Neural progenitor cell (in vitro differentiated cells): ENCODE measurements around the gene PRIM2. TPM values are rescaled to one million over a fixed set of nuclear protein-coding genes. Genes with fewer than 3 reads are reported as not detected.

Source experiments
- DNase-seq: peaks from one replicate; pipeline ENCODE4 v3.0.0-alpha.2; 2016; ENCODE audit warnings: low spot score
- H2AFZ ChIP-seq: fragments of 200-600 bp; sonication (generic); replicated peaks from 2 replicates; pipeline ENCODE4 v1.6.1; 2016; ENCODE audit warnings: antibody characterized with exemption
- H3F3A ChIP-seq: fragments of 200-600 bp; sonication (generic); 2 replicates; pipeline ENCODE4 v1.6.1; 2016; ENCODE audit warnings: antibody characterized with exemption, low read depth
- H3K27ac ChIP-seq: fragments of 200-600 bp; sonication (generic); 2 replicates; pipeline ENCODE4 v1.5.1; 2016; ENCODE audit warnings: mild to moderate bottlenecking
- H3K27me3 ChIP-seq: fragments of 200-600 bp; sonication (generic); 2 replicates; pipeline ENCODE4 v1.6.1; 2016; ENCODE audit warnings: mild to moderate bottlenecking, moderate library complexity
- H3K36me3 ChIP-seq: fragments of 200-600 bp; sonication (generic); 2 replicates; pipeline ENCODE4 v1.5.1; 2016
- H3K4me1 ChIP-seq: fragments of 200-600 bp; sonication (generic); 2 replicates; pipeline ENCODE4 v1.6.1; 2016; ENCODE audit warnings: mixed run types
- H3K4me2 ChIP-seq: fragments of 200-600 bp; sonication (generic); 2 replicates; pipeline ENCODE4 v1.6.1; 2016
- H3K4me3 ChIP-seq: fragments of 200-600 bp; sonication (generic); 2 replicates; pipeline ENCODE4 v1.5.1; 2016
- H3K79me2 ChIP-seq: fragments of 200-600 bp; sonication (generic); 2 replicates; pipeline ENCODE4 v1.6.1; 2016; ENCODE audit warnings: low read depth
- H3K9ac ChIP-seq: fragments of 200-600 bp; sonication (generic); 2 replicates; pipeline ENCODE4 v1.6.1; 2016
- H3K9me3 ChIP-seq: fragments of 200-600 bp; sonication (generic); 2 replicates; pipeline ENCODE4 v1.5.1; 2016; ENCODE audit warnings: low read depth
- H4K20me1 ChIP-seq: fragments of 200-600 bp; sonication (generic); 2 replicates; pipeline ENCODE4 v1.6.1; 2016; ENCODE audit warnings: low read depth
- H3K27ac Mint-ChIP-seq: 3 replicates; pipeline ENCODE4 v1.8.0; 2021; ENCODE audit warnings: mixed read lengths
- H3K27me3 Mint-ChIP-seq: 2 replicates; pipeline ENCODE4 v1.8.0; 2022; ENCODE audit warnings: low read depth, mild to moderate bottlenecking, inconsistent platforms, moderate library complexity, mixed read lengths; ENCODE audit not compliant: insufficient read depth
- H3K36me3 Mint-ChIP-seq: 3 replicates; pipeline ENCODE4 v1.8.0; 2021; ENCODE audit warnings: mixed read lengths
- H3K4me1 Mint-ChIP-seq: 3 replicates; pipeline ENCODE4 v1.8.0; 2021; ENCODE audit warnings: mixed read lengths
- H3K4me3 Mint-ChIP-seq: 3 replicates; pipeline ENCODE4 v1.8.0; 2021; ENCODE audit warnings: mild to moderate bottlenecking, moderate library complexity, mixed read lengths
- H3K9me3 Mint-ChIP-seq: 3 replicates; pipeline ENCODE4 v1.8.0; 2020; ENCODE audit warnings: mixed read lengths
- CTCF ChIP-seq: fragments of 200-600 bp; sonication (generic); IDR thresholded peaks from 2 replicates; pipeline ENCODE4 v1.5.1; 2017; ENCODE audit warnings: antibody characterized with exemption, mild to moderate bottlenecking
- EZH2 ChIP-seq: fragments of 200-600 bp; sonication (generic); IDR thresholded peaks from 2 replicates; pipeline ENCODE4 v1.6.1; 2017; ENCODE audit warnings: antibody characterized with exemption, mild to moderate bottlenecking, moderate library complexity
- EZH2phosphoT487 ChIP-seq: fragments of 200-600 bp; sonication (generic); IDR thresholded peaks from 2 replicates; pipeline ENCODE4 v1.6.1; 2017; ENCODE audit warnings: antibody characterized with exemption
- total RNA-seq: library from RNA; depleted of rRNA; stranded (reverse); fragments of >200 nt; gene quantifications from 2 replicates; pipeline ENCODE4 v1.2.3, GENCODE V29; 2015; ENCODE audit warnings: low replicate concordance

The PRIM2 gene
- total RNA-seq, 1 donor from 2014 or later: 81.0 TPM

- H2AFZ ChIP-seq: peak overlapping the region; percentile 97
- no peak overlapping the region for H3K27ac ChIP-seq
- DNase-seq: peak; percentile 92
Observed at GRCh38 chr6:57316581-57317059, 810 bp upstream of the PRIM2 start.

DNA sequence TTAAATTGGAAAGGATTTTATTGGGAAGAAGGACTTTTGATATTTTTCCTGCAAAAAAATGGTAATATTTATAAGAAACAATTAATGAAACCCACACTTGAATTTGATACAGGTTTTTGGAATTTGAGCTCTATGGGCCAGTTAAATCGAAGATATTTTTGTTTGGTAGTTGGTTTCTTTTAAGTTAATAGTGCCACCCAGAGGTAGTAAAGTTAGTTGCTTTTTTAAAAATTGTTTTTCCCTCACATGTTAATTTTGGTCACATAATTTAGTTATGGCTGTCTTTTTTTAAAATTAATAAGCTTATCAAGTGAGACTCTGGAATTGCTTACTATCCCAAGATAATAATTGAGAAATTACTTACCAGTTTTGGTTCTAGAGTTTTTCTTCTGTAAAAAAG lies 7.1 kb downstream of the PRIM2 start:
- no peak overlapping the region for H3K4me3 ChIP-seq
- no peak overlapping the region for H2AFZ ChIP-seq
- Mint-ChIP-seq H3K9me3 (peaks cover 22% of the 10 kb centered on the region), H3K27me3 (peaks cover 3% of the 10 kb centered on the region), H3K4me1 (no peaks in the 10 kb centered on the region), H3K4me3 (no peak overlapping the region), H3K27ac (no peak overlapping the region), H3K36me3 (peaks cover 57% of the 10 kb centered on the region)
- no peaks in the 10 kb centered on the region for H3K4me1 ChIP-seq
- no peak overlapping the region for H3K9ac ChIP-seq
- DNase-seq: no peak
- H3K4me2 ChIP-seq: no peak overlapping the region
- TF ChIP-seq CTCF (peak; percentile 56), EZH2 (no peak)
- no peaks in the 10 kb centered on the region for H3K9me3 ChIP-seq
- H3F3A ChIP-seq: no peaks in the 10 kb centered on the region
- peaks cover 54% of the 10 kb centered on the region for H3K36me3 ChIP-seq
- peaks cover 58% of the 10 kb centered on the region for H3K79me2 ChIP-seq
- no peaks in the 10 kb centered on the region for H4K20me1 ChIP-seq
- H3K27me3 ChIP-seq: no peaks in the 10 kb centered on the region
- H3K27ac ChIP-seq: no peak overlapping the region

More at GRCh38 chr6:57316581-57317059, 810 bp upstream of the PRIM2 start:
- no peaks in the 10 kb centered on the region for H3K27me3 Mint-ChIP-seq
- no peaks in the 10 kb centered on the region for H3F3A ChIP-seq
- peak overlapping the region; percentile 98 for H3K4me3 Mint-ChIP-seq
- H3K27ac Mint-ChIP-seq: peak overlapping the region; percentile 34
- no peak overlapping the region for H3K9ac ChIP-seq
- peaks cover 3% of the 10 kb centered on the region for H3K9me3 Mint-ChIP-seq
- H3K4me3 ChIP-seq: peak overlapping the region; percentile 73
- H3K4me1 ChIP-seq: peaks cover 12% of the 10 kb centered on the region
- peaks cover 12% of the 10 kb centered on the region for H3K4me1 Mint-ChIP-seq
- peaks cover 17% of the 10 kb centered on the region for H3K36me3 Mint-ChIP-seq
- peaks cover 3% of the 10 kb centered on the region for H4K20me1 ChIP-seq
- H3K9me3 ChIP-seq: no peaks in the 10 kb centered on the region
- TF ChIP-seq EZH2 (no peak), EZH2phosphoT487 (no peak), CTCF (peak; percentile 89)
- H3K36me3 ChIP-seq: peaks cover 16% of the 10 kb centered on the region
- H3K4me2 ChIP-seq: peak overlapping the region; percentile 86
- H3K79me2 ChIP-seq: peaks cover 41% of the 10 kb centered on the region
- no peaks in the 10 kb centered on the region for H3K27me3 ChIP-seq

DNA sequence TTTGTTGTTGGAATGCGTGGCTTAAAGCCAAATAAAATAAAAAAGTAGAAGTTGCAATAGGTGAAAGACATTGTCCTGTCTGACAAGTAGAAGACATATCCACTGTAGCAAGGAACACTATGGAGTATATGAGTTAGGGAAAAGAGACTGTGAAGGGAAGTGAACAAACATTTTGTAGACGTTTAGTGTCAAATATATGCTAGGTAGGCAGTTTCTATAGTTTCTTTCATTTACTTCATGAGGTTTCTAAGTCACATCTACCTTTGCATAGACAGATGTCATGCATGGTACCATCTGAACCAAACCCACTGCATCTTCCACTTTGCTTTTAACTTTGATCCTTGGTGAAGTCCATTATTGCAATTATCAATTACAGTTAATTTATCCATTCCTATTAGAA lies 9.9 kb downstream of the PRIM2 start:
- TF ChIP-seq EZH2 (no peak), CTCF (no peak), EZH2phosphoT487 (no peak)
- Histone ChIP-seq H4K20me1 (no peaks in the 10 kb centered on the region), H3K4me2 (no peak overlapping the region), H3F3A (no peaks in the 10 kb centered on the region), H3K4me3 (no peak overlapping the region), H3K27ac (no peak overlapping the region), H3K9ac (no peak overlapping the region), H3K79me2 (peaks cover 61% of the 10 kb centered on the region), H2AFZ (no peak overlapping the region), H3K4me1 (no peaks in the 10 kb centered on the region), H3K27me3 (no peaks in the 10 kb centered on the region), H3K36me3 (peaks cover 69% of the 10 kb centered on the region), H3K9me3 (peaks cover 2% of the 10 kb centered on the region)
- Mint-ChIP-seq H3K4me1 (no peaks in the 10 kb centered on the region), H3K27me3 (peaks cover 5% of the 10 kb centered on the region), H3K36me3 (peaks cover 67% of the 10 kb centered on the region), H3K4me3 (no peak overlapping the region), H3K27ac (no peak overlapping the region), H3K9me3 (peaks cover 47% of the 10 kb centered on the region)
- no peak for DNase-seq
